HG02798 (cell line): ENCODE data around the gene MYLK2.

Experiments used
- ATAC-seq: cut with Tn5 transposase; IDR thresholded peaks from one replicate; pipeline ENCODE4 v1.9.1; 2021; ENCODE audit warnings: mild to moderate bottlenecking; ENCODE audit not compliant: unreplicated experiment, poor library complexity

Gene MYLK2

GRCh38 chr20:31833931-31834521, 14.9 kb downstream of the MYLK2 start:
- ATAC-seq, result no peak

GRCh38 chr20:31835554-31835953, 16.4 kb downstream of the MYLK2 start:
- ATAC-seq, result no peak

GRCh38 chr20:31835977-31836852, 17.1 kb downstream of the MYLK2 start:
- ATAC-seq, result peak; percentile 74

- ATAC-seq, result no peak
Measured at GRCh38 chr20:31836853-31837608, 17.9 kb downstream of the MYLK2 start.

- no peak for ATAC-seq
Measured at GRCh38 chr20:31837896-31838397, 18.8 kb downstream of the MYLK2 start.

GRCh38 chr20:31838646-31839292, 19.6 kb downstream of the MYLK2 start:
- no peak for ATAC-seq

- no peak for ATAC-seq
Measured at GRCh38 chr20:31839782-31840487, 20.8 kb downstream of the MYLK2 start.

- ATAC-seq, result no peak
Measured at GRCh38 chr20:31840906-31841816, 22.0 kb downstream of the MYLK2 start.

- no peak for ATAC-seq
Measured at GRCh38 chr20:31841928-31842327, 22.8 kb downstream of the MYLK2 start.

- ATAC-seq, result no peak
Measured at GRCh38 chr20:31842471-31843157, 23.5 kb downstream of the MYLK2 start.

GRCh38 chr20:31843288-31843687, 24.1 kb downstream of the MYLK2 start:
- no peak for ATAC-seq

- ATAC-seq, result no peak
Measured at GRCh38 chr20:31843881-31844280, 24.7 kb downstream of the MYLK2 start.

GRCh38 chr20:31844737-31845299, 25.7 kb downstream of the MYLK2 start:
- ATAC-seq, result no peak

GRCh38 chr20:31845300-31845863, 26.2 kb downstream of the MYLK2 start, which contains the start of gene FOXS1:
FOXS1 (minus strand) TSS chr20:31845604; CDS start chr20:31845542, 62 bp downstream.
- ATAC-seq, result no peak

GRCh38 chr20:31846793-31847138, 27.6 kb downstream of the MYLK2 start:
- ATAC-seq, result no peak

GRCh38 chr20:31848088-31848999, 29.2 kb downstream of the MYLK2 start:
- no peak for ATAC-seq
